COLO668 (cell line): ENCODE measurements around the gene DNAJB8.
A peak's percentile ranks its signal among the peaks of the same experiment; 100 is the strongest.

Experiments
- DNase-seq: peaks from one replicate; lab custom pipeline; 2025; ENCODE audit not compliant: unreplicated experiment; lab: John Stamatoyannopoulos, UW

Gene DNAJB8

GRCh38 chr3:128494367-128494650 lies 27.6 kb upstream of the DNAJB8 start:
- no peak for DNase-seq

DNA sequence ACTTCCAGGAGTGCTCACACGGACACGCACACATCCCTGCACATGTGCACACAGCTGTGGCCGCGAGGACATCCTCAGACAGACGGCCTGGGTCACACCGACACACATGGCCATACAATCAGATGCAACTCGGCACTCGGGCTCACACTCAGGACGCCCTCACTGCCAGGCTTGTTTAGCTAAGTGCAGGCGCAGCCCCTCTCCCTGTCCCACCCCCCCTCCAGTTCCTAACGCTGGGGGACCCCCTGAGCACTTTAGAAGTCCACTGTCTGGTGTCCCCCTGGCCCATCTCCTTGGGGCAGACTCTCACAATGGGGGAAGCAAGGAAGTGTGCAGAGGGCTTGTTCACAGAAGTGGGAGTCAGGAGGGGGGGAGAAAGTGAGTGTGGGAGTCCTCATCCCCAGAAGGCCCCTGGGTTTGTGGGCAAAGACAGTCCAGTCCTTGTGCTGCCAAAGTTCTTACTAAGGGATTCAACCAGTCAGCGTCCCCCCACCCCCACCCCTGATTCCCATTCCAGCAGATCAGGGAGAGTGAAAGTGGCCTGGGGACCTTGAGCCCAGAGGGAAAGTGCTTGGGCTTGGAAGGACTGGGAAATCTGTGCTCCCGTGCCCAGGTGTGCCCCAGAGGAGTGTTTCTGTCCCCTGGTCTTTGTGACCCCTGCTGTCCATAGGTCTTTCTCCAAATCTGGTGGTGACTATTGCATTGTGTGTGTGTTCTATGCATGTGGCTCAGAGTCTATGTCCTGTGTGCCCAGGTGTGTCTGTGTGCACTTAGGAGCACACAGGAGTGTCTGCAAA lies 27.1 kb upstream of the DNAJB8 start:
- DNase-seq: no peak

DNA sequence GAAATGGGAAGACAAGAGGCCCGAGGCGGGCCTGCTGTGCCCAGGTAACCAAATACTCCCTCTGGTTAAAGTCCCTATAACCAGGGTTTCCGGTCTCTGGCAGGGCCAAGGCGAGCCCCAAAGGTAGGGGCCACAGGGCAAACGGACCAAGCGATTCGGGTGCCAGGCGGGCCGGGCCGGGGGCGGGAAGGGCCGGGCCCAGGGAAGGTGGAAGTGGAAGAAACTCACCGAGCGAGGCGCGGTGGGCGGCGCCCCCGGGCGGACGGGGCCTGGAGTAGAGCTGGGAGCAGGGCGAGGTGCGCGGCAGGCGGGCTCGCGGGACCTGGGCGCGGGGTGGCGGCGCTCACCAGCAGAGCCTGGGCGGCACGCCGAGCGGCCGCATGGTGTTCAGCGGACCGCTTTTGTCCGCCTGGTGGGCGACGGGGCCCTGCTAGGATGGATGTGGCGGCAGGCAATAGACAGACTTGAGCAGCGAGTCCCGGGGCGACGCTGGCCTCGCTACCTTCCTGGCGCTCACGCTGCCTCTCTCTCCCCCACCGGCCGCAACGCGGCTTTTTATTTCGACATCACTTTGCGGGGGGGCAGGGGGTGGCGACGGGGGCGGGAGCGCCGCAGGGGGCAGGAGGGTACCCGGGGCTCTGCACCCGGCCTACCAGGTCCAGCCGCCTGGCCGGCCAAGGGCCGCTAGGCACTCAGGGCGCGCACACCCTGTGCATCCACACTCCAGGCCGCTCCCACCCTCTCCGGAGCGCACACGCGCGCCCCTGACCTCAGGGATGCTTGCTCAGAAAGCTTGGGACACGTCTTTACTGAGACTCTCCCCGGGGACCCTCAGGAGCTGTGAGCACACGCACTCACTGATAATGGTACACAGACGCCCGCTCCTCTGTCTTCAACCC lies 26.2 kb upstream of the DNAJB8 start, which contains the start of gene GATA2:
TSS of gene GATA2 (minus strand) at position 531 of the 899 bp plus-strand sequence. CDS start 6,170 bp downstream, outside the sequence.
- peak; percentile 48 for DNase-seq

DNA sequence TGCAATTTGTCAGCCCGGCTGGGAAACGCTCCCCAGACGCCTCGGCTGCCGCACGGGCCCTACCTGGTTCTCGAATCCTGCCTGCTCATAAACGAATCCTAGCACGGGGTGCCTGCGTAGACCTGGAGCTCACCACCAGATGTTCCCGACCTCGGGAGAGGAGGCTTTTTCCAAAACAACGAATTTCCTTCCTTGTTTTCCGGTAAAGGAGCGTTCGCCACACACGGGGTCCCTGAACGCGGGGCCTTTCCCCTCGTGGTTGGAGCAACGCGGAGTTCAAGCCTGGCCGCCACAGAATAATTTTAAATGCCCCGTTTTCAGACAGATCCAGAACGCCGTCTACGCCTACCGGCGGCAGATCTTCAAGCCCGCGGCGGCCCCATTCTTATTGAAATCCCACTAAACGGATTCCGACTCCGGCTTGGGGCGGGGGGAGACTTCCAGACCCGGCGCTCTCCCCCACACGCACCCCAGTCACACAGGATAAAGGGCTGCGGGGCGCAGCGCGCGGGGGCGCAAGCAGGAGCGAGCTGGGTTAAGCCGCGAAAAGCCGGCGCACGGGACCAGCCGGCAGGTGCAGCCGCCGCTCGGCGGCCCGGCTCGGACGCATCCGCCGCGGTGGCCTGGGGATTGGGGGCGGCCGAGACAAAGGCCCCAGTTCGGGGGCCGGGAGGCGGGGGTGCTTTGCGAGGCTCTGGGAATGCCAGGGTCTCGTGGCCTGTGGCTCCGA lies 25.4 kb upstream of the DNAJB8 start:
- peak; percentile 43 for DNase-seq

DNA sequence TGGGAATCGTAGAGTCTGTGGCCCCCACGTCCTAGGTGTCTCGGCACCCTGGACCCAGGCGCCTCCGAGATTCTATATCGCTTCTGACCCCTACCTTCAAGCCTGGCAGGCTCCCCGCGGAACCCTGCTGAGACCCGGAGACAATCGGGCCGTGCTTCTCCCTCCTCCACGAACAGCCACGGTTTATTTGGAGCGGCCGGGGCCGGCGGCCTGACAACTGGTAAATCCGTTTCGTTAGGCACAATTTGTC lies 24.9 kb upstream of the DNAJB8 start:
- no peak for DNase-seq

- no peak for DNase-seq
These were observed 24.4 kb upstream of the DNAJB8 start for GRCh38 chr3:128490915-128491690.

DNA sequence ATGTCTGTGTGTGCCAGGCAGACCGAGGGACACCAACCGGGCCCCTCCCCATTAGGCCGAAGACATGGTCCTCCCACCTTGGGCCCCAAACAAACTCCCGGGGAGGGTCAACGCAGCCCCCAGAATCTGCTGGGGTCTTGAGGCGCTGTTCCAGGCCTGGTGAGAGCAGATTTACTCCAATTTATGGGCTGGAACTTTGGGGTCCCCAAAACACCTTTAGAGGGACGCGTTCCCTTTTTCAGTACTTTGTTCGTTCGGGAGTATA lies 23.9 kb upstream of the DNAJB8 start:
- no peak for DNase-seq

- DNase-seq: peak; percentile 50
These were observed 23.4 kb upstream of the DNAJB8 start for GRCh38 chr3:128489927-128490649.

- no peak for DNase-seq
These were observed 22.9 kb upstream of the DNAJB8 start for GRCh38 chr3:128489674-128489926.

DNA sequence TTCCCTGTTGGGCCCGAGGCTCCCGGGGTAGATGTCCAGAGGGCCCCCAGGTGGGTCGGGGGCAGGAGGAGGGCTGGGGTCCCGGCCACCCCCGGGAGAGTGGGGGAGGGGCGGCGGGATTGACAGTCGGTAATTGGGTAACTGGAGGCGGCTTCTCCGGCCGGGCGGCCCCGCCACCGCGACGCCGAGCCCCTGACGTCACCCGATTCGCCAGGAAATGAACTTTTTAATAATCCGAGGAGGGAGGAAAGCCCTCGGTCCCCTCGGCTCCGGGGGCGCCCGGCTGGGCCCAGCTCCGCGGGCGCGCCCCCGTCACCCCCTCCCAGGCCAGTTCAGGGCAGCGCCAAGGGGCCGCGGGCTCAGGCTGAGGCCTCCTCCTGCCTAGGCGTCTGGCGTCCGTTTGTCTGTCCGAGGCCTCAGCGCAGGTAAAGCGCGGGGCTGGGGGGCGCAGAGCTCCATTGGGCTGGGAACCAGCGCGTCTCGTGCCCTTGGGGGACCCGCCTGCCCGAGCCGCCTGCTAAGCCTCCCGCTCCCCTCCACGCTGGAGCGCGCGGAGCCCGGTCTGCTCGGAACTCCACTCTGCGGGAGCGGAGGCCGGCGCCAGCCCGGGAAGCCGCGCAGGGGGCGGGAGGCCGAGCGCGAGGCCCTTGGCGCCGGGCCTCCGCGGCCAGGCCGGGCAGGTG lies 22.4 kb upstream of the DNAJB8 start:
- DNase-seq: peak; percentile 46

DNA sequence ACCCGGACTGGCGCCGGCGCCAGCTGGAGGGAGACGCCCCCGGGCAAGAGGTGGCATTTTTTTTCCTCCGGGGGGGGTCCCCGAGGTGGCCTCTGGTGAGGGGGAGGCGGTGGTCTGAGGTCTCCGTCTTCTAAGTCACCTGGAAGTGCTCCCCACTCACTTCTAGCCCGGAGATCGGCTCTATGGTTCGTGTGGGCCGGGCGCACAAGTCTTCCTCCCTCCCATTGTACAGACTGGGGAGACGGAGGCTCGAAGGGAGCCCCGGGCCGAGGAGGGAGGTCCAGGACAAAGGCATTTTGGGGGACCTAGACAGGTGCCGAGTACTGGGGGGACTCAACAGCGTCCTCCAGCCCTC lies 21.9 kb upstream of the DNAJB8 start:
- DNase-seq: peak; percentile 17

- DNase-seq: peak; percentile 76
These were observed 21.3 kb upstream of the DNAJB8 start for GRCh38 chr3:128487813-128488635.

GRCh38 chr3:128487538-128487812 lies 20.8 kb upstream of the DNAJB8 start:
- no peak for DNase-seq

DNA sequence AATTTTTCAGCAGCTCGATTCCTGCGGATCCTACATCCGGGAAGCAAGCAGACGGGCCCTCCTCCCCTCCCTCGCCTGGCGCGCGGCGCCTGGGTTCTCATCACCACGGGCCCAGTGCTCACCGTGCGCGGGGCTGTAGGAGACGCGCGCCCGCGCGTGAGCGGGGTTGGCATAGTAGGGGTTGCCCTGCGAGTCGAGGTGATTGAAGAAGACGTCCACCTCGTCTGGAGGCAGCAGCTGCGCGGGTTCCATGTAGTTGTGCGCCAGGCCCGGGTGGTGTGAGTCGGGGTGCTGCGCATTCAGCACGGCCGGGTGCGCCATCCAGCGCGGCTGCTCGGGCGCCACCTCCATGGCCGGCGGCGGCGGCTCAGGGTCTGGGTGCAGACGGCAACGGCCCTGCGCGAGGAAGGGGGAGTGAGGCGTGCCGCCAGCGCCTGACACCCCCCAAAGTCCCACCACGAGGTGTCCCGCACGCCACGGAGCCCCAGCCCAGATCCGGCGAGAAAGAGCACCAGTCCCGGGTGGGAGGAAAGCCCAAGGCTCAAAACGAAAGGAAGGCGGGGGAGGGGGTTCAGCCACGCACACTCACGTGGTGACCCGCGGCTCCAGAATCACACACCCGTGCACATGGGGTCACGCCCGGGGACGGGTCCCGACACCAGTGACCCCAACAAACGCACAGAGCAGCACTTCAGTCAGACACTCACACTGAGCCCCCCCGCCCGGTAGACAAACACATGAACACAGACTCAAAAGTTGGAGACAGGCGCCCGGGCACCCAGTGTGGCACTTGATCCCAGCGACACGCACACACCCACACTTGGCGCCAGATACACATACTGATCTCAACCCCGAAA lies 20.2 kb upstream of the DNAJB8 start:
- DNase-seq: peak; percentile 64

DNA sequence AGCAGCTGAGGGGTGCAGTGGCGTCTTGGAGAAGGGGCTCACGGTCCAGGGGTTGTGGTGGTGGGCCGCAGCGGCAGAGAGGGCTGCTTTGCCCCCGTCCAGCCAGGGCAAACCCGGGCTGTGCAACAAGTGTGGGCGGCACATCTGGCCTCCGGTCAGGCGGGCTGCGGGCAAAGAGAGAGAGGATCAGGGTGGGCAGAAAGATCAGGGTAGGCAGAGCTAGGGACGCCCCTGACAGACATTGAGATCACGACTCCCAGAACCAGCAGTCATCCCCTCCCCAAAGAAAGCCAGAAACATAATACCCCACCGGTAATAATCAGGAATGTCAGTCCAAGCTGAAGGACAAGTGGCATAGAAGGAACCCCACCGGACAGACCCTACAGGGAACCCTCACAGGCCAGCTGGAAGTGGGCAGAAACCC lies 19.5 kb upstream of the DNAJB8 start:
- DNase-seq: no peak

DNA sequence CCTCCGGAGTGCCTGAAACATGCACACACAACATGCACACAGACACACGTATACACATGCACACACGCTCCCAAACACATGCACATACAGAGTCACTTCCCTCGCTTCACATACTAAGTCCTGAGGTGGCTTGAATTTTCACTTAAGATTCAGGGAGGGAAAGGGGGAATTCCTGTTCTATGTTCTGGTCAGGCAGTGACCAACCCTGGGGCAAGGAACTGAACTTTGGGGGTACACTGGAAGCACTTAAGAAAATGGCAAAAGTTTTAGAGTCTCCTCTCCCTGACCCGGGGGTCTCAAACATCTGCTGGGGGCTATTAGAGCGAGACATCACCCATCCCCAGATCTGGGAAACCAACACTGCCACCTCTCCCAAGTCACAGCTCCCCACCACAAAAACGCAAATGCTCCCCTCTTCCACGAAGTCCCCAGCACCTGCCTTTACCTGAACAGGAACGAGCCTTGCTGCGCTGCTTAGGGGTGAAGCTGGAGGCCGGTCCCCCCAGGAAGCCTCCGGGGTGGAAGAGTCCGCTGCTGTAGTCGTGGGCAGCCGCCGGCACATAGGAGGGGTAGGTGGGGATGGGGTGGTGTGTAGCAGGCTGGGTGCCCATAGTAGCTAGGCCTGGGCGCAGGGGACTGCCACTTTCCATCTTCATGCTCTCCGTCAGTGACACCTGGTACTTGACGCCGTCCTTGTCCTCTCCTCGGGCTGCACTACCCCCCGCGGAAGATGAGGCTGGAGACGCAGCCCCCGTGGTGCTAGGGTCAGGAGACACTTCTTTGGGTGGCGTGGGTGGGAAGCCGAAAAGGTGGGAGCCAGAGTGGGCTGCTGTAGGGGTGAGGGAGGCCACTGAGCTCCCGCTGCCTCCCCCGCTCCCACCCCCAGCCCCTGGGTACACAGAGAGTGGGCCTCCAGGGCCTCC lies 18.9 kb upstream of the DNAJB8 start:
- DNase-seq: no peak

DNA sequence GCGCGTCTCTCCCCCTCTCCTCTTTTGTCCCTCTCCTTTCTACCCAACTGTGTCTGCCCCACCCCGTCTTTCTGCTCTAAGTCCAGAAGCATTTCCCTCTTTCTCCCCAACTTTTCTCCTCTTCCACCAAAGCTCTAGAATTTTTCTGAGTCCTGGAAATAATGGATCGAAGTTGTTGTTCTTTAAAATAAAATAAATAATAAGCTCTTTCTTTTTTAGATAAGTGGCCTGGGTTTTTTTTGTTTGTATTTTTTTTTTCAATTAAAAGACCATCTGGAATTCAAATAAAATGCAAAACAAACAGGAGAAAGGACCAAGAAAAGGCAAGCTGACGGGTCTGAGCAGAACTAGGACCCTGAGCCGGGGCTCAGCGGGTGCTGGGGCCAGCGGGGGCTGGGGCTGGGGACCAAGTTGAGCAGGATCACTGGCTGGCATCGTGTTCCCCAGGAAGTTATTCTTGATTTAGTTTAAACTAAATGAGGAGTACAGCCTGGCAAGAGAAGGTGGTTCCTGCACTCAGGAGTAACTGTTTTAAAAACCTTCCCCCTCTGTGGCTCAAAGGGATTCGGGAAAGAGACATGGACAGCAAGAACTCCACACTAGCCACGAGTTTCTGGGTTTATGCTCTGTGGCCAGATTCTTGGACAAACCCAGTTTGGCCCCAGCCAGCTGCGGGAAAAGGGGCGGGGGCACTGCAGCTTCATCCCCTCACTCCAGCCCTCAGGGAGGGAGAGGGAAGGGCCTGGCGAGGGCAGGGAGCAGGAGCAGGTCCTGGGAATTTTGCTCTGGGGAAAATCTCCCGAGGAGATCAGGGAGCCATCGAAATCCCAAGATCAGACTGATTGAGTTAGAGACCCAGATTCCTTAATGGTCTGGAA lies 18.0 kb upstream of the DNAJB8 start:
- DNase-seq: no peak
